NCI-H460 (cell line): ENCODE measurements around the gene ARAP1. TPM values are rescaled to one million over a fixed set of nuclear protein-coding genes. Genes with fewer than 3 reads are reported as not detected.

Experiments used
- DNase-seq: peaks from one replicate; pipeline ENCODE4 v3.0.0-alpha.2; 2016; ENCODE audit warnings: low read depth; ENCODE audit errors: extremely low read depth
- total RNA-seq: library from RNA; depleted of rRNA; stranded (reverse); fragments of >200 nt; shearing (Covaris generic); gene quantifications from 2 replicates; pipeline ENCODE4 v1.2.3, GENCODE V29; 2014

The ARAP1 gene
- total RNA-seq, 1 experiment from 2014 or later = 20.0 TPM

DNA sequence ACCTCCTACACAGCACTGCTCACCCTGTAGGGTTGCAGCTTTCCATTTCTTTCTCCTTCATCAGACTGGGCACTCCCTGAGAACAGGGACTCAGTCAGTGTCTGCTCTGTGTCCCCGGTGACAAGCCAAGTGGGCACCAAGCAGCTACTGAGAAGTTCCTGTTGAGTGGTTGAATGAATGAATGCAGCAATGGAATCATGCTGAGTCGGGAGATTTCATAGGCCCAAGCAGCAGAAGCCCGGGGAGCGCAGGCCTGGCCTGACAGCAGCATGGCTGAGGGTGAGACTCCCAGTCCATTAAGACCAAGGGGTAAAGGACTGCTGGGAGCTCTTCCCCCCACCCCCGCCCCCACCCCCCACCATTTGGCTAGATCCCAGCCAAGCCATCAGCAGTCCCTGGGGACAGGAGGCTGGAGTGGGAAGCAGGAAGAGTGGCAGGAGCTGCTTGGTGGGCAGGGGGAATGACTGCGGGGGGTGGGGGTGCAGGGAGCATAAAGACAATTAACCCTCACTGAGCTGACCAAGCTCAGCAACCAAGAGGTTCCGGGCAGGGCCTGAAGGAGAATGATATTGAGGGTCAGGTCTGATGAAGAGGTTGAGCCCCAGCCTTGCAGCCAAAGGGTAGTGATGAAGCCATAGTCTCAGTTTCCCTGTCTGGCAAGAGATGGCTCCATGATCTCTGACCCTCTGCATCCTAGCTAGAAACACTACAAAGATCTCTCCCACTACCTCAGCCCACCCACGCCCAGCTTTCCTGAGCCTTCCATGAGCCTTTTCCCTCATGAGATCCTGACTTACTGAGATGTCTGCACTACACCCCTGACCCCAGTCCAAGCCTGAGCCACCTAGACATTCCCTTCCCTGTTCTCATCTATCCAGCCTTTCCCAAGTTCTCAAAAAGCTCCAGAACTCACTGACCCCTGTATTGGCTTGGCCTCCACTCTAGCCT is 80.8 kb downstream of the ARAP1 start:
- no peak for DNase-seq

DNA sequence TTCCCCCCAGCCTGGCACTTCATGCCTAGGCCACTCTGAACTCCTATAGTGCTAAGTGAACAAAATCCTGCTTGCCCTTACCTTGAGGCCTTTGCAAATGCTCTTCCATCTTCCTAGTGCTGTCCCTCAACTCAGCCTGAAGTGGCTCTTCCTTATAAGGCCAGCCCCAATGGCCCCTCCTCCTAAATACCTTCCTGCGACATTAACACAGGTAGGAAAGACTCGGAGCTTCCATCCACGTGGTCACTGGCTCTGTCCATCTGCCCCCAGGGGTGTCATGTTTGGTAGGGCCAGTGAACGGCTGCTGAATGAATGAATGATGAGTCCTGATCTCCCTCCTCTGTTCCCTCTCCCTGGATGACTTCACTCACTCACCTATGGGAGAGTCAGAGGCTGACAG is 82.2 kb downstream of the ARAP1 start:
- DNase-seq = no peak

GRCh38 chr11:72669527-72669926 is 82.7 kb downstream of the ARAP1 start:
- no peak for DNase-seq

DNA sequence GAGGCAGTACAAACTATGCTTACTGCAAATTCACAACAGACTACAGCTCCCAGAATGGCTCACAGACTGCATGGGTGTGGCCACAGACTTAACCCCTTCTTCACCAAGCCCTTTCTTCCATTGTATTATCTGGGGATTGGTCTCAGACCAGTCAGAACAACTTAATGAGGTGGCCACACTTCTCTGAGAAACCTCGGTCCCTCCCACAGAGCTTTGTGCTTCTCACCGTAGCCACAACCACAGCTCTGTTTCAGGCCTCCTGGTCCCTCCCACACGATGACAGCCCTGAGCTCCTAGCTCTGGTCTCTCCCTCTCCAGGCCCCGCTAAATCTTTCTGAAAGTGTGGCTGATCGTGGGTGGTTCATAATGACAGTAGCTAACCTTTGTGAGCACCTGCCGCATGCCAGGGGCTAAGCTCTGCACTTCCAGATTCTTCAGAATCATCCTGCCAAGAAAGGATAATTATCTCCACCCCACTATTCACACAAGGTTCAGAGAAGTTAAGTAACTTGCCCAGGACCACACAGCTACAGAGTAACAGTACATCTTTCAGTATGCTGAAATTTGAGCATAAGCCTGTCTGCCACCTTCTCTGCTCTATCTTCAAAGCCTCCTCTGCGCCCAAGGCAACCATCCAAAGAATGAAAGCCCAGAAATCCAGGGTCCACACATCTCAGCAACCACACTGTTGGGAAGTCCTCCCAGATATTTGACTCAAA is 83.4 kb downstream of the ARAP1 start:
- no peak for DNase-seq

DNA sequence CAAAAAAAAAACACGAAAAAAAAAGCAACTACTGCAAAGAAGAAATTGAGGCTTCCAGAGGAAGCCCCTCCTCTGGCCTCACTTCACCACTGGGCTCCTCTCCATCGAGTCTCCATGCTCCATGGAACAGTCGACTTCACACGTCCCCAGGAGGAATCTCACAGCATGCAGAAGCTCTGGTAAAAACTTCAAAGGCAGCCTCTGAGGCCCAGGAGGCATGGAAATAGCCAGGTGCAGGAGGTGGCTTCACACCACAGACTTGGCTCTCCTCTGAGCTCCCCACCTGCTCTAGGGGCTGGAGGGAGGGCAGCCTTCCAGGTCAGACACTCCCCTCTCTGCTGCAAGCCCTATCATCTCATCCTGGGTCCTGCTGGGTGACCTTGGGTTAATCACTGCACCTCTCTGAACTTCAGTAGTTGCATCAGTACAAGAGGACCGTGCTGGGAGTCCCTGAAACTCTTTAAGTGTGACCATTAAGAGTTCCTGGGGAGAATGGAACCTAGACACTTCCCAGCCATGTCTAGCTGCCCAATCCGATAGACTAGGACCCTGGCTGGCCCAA is 86.2 kb downstream of the ARAP1 start:
- DNase-seq = no peak

- no peak for DNase-seq
These were observed 90.2 kb downstream of the ARAP1 start for GRCh38 chr11:72662036-72662435.

- no peak for DNase-seq
These were observed 90.7 kb downstream of the ARAP1 start for GRCh38 chr11:72661486-72661885.

GRCh38 chr11:72658989-72659640 is 93.1 kb downstream of the ARAP1 start:
- no peak for DNase-seq

DNA sequence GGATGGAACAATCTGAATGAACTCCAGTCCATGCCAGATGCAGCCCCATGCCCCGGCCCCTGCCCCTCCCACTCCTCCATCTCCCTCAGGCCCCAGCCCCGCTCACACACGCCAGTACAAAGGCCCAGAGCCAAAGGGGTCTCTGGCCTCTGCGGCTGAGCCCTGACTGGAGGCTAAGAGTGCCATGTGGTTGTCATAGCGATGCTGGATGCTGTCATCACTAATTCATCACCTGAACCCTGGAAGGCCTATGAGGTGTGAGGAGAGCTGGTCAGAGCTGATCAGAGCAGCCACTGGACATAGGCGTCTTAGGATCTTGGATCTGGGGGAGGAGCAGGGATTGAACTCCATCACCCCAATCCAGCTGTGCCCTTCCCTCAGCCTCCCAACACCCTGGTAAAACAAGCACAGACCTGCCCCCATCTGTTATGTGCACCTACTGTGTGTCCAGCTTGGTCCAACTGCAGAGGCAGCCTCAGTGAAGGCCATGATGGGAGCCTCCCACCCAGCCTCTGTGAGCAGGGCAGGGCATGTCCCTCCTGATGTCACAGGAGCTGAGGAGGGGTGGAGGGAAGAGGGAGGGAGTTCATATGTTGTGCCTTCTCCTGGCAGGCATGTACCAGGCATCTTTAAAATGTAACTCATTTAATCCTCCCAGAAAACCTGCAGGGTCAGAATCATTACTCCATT is 94.7 kb downstream of the ARAP1 start:
- no peak for DNase-seq

- DNase-seq = no peak
These were observed 96.2 kb downstream of the ARAP1 start for GRCh38 chr11:72655896-72656464.

DNA sequence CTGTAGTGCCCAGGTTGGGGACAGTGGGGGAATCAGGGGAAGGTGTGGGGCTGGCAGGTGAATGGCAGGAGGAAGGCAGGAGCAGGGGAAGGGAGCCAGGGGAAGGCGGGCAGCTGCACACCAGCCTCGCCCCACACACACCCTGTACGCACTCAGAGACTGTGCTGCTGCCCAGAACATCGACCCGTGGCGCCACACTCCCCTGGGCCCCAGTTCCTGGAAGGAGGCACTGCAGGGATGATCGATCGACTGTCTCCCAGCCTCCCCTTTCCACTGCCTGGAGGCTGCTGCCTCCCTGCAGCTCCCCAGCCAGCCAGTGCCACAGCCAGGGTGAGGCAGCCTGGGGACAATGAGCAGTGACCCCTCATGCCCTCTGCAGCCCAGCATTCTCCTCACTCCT is 97.2 kb downstream of the ARAP1 start:
- DNase-seq = no peak

DNA sequence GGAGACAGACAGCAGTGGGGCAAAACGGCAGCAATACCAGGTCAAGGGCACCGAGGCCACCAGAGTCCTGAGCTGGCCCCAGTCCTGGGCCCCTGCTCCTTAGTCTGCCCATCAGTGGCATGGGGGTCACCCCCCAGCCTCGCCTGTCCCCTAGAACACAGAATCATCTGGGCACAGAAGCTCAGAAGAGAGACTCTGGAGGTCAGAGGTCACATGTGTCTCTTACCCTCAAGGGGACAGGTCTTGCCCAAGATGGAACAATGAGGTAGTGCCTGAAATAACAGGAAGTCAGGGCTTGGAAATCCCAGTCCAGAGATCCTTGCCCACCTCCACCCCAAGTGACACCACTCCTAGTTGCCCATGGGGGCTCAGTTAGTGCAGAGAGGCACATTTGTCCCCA is 98.6 kb downstream of the ARAP1 start:
- DNase-seq = no peak

GRCh38 chr11:72652873-72653630 is 99.2 kb downstream of the ARAP1 start:
- no peak for DNase-seq

GRCh38 chr11:72652133-72652532 is 100.1 kb downstream of the ARAP1 start:
- DNase-seq = no peak

DNA sequence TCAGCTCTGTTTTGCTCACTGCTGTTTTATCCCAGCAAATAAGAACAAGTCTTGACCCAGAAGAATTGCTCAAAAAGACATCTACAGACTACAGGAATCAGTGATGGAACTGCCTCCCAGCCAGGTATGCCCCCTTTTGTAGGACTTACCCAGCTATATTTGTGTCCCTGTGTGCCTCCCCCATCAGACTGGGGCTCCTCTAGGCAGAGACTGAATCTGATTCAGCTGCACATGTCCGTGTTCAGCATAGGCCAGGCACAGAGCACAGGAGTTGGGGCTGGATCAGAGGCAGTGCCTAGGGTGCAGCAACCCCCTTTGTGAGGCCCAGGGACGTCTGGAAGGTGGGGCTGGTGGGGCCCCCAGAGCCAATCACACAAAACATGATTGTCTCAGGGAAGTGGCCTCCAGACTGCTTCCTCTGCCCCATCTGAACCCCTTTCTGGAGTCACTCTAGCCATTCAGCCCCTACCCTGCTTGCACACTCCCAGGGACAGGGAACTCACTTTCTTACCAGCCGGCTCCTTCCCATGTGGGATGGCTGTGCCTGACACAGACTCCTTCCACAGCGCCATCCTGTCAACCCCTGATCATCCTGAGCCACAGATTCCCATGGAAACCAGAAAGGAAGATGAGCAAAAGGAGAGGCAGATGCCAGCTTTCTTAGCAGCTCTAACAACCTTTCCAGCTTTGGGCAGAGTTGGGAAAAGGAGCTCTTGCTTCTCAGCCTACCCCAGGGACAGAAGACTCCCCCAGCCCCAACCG is 102.8 kb downstream of the ARAP1 start:
- no peak for DNase-seq

GRCh38 chr11:72648384-72649136 is 103.6 kb downstream of the ARAP1 start:
- DNase-seq = no peak

- no peak for DNase-seq
These were observed 104.3 kb downstream of the ARAP1 start for GRCh38 chr11:72647882-72648281.

GRCh38 chr11:72646472-72646871 is 105.7 kb downstream of the ARAP1 start:
- no peak for DNase-seq
